HG02852 (cell line): Measurements from ENCODE around the gene BBX.
A peak's percentile ranks its signal among the peaks of the same experiment; 100 is the strongest.

Source experiments
- ATAC-seq: cut with Tn5 transposase; IDR thresholded peaks from one replicate; pipeline ENCODE4 v1.9.1; 2021; ENCODE audit warnings: mild to moderate bottlenecking, moderate library complexity; ENCODE audit not compliant: unreplicated experiment

The BBX gene

DNA sequence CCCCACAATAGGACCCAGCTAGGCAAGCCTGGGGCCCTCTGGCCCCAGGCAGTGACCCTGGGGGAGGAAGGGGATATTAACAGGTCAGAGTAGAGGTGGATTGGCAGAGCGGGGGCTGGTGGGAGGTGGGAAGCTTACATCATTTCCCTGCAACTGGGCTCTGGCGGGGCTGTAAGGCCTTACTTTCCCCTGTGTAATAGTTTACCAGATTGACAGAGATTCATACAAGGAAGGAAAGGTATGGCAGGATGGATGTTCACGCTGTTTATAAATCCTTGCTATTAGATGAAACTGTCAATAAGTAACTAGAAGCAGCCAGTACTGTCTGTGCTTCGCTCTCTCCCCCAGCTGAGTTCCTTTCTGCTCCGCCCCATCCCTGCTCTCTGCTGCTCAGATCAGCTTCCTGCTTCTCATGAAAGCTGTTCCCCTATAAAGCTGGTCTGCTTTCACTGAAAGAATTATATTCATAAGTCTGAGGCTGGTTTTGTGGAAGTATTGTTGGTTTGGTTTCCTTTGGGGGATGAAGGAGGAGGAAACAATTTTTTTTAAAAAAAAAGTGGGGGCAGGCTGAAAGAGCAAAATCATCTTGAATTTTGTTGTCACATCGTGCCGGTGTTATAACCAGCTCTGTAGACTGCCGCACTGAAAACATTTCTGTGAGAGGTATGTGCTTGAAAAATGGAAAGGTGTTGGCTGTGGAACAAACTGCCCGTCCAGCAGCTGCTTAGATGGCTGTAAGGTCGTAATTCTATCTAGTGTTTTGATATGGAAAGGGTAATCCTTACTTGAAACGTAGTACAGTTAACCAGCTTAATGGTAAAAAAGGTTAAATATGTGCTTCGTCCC is 76.4 kb downstream of the BBX start:
- ATAC-seq = peak; percentile 93

DNA sequence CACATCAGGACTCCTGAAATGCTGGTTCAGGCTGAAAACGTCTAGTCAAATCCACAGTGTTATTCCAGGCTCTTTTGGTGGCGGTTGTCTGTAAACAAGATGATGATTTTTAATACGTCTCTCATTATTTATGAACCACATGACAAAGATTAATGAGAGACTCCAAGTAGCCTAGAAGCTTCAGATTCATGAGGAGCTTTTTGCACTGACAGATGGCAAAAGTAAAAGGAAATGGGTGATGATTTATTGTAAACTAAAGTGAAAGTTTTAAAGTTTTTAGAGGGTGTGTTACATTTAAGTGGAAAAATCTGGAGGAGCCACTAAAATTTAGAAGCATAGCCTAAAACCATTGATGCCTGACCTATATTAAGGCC is 77.0 kb downstream of the BBX start:
- no peak for ATAC-seq

DNA sequence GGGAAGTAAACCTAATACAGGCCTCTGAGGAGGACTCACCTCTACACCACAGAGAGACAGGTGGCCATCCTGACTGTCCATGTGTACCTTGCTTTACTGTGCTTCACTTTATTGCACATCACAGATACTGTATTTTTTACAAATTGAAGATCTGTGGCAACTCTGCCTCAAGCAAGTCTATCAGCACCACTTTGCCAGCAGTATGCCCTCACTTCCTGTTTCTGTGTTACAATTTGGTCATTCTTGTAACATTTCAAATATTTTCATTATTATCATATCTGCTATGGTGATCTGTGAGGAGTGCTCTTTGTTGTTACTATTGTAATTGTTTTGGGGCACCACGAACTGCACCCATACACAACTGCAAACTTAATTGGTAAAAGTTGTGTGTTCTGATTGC is 78.0 kb downstream of the BBX start:
- no peak for ATAC-seq

DNA sequence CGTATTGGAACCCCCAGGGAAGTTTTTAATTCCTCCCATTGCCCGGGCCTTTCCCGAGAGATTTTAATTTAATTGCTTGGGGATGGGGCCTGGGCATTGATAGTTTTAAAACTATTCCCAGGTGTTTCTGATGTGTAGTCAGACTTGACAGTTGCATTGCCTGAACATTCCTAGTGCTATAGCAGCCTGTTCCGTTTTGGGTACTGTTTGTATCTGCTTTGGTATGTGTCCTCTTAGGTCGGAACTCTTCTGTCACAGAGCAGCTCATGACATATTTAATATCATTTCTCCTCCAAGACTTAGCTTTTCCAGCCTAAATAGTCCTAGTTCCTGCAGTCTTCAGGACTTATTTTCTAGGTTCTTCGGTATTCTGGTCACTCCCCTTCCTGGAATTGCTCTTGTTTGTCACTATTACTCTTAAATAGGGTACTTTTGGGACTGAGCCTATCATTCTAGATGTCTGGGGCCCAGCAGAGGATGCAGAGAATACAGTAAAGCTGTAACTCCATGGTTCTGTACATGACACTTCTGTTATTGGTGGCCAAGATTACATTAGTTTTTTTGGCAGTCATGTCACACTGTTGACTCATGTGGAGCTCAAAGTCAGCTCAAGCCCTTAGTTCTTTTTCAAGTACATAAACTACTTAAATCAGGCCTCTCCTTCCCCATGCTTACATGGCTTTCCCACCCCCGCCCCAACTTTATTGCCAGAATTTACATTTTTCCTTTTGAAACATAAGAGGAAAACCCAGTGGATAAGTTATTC is 81.5 kb downstream of the BBX start:
- ATAC-seq = no peak

DNA sequence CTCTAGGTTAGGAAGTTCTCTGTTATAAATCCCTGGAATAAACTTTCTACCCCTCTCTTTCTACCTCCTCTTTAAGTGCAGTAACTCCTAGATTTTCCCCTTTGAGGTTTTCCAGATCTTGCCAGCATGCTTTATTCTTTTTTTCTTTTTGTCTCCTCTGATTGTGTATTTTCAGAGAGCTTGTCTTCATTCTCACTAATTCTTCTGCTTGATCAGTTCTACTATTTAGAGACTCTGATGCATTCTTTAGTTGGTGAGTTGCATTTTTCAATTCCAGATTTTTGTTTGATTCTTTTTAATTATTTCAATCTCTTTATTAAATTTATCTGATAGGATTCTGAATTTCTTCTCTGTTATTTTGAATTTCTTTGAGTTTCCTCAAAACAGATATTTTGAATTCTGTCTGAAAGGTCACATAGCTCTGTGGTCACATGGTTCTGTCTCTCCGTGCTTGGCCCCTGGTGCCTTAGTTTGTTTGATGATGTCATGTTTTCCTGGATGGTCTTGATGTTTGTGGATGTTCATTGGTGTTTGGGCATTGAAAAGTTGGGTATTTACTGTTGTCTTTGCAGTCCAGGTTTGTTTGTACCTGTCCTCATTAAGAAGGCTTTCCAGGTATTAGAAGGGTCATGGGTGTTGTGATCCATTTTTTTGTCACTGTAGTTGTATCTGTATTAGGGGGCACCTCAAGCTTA is 89.2 kb downstream of the BBX start:
- no peak for ATAC-seq

DNA sequence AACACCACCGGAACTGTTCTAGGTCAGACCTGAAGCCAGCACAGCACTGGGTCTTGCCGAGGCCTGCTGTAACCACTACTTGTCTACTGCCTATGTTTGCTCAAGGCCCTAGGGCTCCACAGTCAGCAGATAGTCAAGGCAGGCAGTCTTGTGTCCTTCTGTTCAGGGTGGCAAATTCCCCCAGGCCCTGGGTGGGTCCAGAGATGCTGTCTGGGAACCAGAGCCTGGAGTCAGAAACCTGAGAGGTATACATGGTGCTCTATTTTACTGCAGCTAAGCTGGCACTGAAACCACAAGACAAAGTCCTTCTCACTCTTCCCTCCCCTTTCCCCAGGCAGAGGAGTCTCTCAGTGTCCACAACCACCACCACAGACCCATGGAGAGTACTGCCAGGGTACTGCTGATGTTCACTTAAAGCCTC is 89.9 kb downstream of the BBX start:
- no peak for ATAC-seq

DNA sequence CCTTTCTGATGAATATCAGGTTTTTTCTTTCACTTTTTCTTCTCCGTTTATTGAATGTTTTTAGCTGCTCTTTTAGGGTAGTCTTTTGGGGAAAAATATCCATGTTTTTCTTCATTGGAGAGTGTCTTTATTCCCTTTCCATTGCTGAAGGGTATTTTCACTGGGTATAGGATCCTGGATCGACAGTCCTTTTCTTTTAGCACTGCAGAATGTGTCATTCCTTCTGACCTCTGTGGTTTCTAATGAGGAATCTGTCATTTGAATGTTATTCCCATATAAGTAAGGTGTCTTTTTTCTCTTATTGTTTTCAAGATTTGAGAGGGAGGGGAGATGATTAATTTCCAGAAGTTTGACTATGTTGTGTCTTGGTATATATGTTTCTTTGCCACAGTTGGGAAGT is 96.8 kb downstream of the BBX start:
- no peak for ATAC-seq

DNA sequence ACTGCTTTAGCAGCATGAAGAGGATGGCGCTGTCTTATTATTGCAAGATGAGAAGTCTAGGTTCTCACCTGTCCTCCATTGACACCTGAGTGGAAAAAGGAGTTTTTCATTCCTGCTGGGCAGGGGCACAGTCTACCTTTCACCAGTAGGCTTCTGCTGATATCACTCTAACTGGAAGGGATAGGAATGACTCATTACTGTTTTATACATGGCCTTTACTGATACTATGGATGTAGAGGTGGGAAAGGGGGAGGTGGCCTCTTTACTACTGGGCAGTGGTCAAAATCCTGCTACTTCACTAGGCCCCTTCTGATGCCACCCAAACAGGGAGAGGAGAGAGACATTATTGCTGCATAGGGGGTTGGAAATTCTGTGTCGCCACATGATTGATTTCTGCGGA is 97.8 kb downstream of the BBX start:
- no peak for ATAC-seq

DNA sequence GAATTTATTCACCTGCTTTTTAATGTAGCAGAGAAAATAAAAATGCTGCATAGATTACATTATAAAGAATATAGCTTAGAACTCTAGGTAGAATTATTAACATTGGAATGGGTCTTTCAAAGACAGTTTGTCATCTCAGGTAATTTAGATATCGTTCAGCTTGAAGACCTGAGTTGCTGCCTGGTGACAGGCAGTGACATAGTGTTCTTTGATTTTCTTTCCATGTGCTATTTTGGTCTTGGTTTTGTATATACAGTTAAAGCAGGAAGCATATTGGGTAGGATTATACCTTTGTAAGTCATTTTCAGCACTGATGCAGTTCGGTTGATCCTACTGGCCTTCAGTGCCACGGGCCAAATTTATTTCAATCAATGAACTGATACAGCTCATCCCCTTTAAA is 98.7 kb downstream of the BBX start:
- ATAC-seq = no peak

DNA sequence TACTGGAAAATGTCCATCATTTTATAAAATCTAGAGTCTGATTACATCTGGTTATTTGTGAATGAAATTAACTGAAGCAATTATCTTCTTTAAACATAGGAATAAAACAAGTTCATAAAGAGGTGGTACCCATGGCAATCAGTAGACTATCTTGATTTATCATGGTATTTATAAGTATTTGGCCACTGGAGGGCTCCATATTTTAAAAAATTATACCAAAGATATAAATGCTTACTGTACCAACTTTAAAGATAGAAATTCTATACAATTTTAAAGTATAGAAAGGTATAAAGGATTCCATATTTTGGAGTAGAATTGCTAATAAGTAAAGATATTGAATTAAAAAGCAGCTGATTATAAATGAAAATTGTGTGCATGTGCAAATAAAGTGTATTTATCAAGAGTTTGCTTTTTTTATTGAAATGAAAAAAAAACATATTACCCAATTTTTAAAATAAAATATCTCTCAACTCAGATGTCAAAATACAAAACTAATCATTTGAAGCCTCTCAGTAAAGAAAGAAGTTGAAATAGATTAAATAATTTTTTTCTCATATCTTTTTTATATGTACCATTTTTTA is 105.3 kb downstream of the BBX start:
- no peak for ATAC-seq

DNA sequence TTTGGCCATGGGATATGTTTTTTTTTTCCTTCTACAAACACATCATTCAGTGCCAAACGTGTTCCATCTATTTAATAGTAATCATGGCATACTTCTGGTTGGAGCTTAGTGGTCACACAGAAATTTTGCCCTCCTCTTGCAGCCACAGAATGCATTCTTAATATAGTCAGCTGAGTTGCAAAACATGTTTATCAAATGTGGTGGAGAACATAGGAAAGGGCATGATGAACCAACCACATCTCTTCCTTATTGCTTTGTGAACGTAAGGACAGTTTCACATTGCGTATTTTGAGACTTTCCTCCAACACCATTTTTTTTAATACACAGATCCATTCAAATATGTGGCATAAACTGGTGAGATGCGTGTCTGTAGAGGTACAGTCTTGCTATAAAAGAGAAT is 106.8 kb downstream of the BBX start:
- no peak for ATAC-seq

DNA sequence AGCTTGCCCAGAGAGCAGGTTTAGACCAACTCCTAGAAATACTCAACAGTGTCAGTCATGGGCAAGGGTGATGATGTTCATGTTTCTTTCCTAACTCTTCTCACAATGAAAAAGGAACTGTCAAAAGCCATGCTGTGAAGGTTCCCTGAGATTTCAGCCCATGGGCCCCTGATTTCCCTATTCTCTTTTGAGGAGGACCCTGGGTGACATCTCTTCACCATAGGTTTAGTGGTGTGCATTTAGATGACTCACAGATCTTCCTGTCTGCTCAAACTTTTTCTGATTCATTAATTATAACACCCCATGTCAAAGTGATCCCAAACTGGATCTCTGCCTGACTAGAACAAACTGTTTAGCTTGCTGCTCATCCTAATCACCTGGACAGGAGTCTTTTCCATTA is 108.0 kb downstream of the BBX start:
- no peak for ATAC-seq

DNA sequence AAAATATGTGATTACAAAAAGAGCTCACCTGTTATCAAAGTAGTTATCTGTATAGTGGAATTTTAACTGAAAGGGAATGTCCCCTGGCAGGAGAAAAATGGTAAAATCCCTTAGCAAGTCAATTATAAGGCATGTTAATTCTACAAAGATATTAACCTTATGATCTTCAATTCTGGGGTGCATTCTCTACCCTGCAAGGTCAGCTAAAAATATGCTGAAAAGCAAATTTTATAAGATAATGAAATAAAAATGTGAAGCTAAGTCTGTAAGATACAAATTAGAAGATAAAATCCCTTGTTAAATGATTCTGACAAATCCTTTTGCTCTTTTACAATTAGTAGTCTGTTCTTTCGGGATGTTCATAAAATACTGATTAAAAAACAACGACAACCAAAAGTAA is 109.8 kb downstream of the BBX start:
- no peak for ATAC-seq

DNA sequence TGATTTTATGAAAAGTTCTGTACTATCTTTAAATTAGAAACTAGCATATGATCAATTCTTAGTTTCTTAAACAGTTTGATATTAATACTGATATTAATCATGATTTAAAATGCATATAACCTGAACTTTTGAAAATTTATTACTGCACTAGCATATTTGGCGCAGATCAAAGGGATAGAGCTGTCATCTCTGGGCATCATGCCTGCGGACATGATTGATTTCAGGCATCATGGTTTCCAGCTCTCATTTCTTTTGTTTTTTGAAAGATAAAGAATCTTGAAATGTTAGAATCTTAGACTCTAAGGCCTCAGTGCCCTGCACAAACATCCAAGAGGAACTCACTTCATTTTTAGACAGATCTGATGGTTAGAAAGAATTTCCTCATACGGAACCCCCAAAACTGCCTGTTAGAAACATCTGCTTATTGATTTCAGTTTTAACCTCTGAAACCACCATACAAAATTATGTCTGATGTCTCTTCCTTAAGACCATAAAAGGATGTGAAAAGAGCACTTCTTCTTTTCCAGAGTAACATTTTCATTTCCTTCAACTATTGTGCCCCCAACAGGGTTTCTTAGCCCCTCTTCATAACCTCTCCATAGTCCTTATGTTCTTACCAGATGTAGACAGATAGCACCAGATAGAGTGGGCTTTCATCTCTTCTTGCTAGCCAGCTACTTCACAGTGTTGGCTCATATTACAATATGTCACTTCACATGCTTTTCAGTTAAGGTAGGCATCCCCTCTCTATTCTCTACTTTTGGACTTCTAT is 110.8 kb downstream of the BBX start:
- peak; percentile 95 for ATAC-seq

DNA sequence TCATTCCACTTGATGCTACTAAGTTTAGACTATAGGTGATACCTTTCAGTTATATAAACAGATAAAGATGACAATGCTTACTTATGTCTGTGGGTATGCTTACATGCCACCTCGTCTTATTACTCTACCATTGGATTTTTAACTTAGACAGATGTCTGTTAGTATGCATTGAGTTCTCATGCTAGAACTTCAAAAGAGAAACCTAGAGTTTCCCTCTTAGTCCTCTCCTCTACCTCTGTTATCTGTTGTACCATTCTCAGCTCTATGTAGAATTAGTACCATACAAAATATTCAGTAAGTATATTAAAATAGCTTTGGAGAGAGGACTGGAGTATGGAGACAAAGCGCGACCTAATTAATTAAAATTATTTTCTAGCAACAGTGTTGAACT is 111.3 kb downstream of the BBX start:
- ATAC-seq = peak; percentile 38

DNA sequence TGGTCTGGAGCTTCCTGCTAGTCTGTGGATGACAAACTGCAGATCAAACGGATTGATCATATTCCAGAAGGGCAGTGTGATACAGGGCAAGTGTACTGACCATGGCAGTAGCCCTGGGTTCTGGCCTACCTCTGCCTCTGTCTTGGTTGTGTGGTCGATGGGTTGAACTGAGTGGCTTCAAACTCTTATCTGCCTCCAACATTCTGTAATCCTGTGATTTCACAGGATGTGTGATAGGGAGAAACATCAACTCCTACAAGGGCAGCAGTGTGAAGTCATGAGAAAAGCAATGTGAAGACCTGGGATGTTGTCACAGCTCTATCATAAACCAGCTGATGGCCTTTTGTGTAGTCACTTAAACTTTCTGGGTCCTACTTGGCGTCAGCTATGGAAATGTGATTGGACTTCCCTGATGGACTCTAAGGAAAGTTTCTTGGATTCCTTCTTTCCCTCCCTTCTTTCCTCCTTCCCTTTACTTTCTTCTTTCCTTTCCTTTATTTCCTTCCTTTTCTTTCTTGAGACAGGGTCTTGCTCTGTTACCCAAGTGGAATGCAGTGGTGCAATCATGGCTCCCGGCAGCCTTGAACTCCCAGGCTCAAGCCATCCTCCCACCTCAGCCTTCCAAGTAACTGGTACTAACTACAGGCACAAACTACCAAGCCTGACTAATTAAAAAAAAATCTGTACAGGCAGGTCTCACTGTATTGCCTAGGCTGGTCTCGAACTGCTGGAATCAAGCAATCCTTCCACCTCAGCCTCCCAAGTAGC is 114.8 kb downstream of the BBX start:
- no peak for ATAC-seq

DNA sequence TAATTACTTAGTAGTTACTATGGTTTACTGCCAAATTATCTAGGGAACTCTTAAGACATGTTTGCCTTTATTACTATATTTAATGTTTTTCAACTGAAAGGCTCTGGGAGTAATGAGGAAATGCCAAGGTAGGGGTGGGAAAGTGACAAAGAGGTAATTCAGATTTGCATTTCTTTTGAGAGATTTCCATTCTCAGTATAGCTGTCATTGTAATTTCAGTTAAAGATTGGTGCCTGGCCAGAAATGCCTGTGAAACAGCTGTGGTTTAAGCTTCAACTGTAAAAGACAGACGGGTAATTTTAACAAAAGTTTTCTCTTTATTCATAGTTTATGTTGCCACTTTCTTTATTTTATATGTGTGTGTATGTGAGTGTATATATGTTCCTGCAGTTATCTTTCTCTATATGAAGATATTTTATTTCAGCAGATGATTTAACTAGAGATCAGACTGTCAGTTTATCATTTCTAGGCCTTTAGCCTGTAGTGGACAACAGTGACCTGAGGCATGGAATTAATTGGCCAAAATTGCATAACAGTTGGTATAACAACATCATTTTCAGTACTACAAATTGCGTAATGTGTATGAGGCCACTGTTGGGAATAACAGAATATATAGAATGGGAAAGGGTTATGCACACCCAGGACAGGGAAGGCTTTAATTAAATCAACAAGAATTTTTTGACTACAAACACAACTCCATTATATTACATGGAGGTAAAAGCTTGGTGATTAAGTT is 119.0 kb downstream of the BBX start:
- ATAC-seq = peak; percentile 62

DNA sequence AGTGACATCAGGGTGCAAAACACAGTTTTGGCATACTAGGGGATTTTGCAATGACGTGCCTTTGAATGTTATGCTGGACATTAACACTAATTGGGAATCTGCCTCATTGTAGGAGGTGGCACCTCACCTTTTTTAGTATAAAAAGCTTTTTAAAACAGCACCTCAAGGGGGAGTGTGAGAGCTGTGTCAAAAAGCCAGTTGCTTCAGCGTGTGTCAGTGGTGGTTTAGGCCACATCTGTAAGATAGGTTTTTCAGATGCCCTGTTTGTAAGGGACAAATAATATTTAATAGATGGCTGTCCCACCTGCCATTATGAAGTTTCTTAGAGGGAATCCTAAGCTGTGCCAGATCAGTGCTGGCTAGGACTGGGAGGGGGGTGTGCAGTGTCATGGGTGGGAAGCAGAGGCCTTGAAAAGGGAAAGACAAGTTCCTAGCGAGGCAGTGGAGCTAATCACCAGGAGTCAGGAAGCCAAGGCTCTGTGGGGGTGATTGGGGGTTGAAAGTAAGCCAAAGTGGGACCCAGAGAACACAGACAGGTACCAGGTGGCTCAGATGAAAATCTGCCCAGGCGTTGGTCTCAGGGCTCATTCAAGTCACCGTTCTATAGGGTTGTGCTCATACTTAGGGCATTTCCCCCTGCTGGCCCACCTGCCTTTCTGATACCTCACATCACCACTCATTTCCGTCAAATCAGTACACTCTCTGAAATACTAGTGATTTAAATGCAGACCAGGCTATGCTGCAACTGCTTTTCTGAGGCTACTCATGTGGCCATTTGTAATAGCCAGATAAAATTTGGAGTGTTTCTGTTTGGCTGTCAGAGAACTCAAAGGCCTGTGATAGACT is 120.5 kb downstream of the BBX start:
- peak; percentile 41 for ATAC-seq
